GM12801 (cell line): ENCODE results near the gene TADA2B.

Experiments used
- TF ChIP-seq, protein P1 (sequence below): IDR thresholded peaks from one replicate; pipeline ENCODE4 v1.5.1; 2011; ENCODE audit warnings: control low read depth; ENCODE audit not compliant: insufficient read length; ENCODE audit errors: extremely low read depth

The TADA2B gene

GRCh38 chr4:7087036-7087435, 43.9 kb downstream of the TADA2B start:
- TF ChIP-seq, protein P1, sequence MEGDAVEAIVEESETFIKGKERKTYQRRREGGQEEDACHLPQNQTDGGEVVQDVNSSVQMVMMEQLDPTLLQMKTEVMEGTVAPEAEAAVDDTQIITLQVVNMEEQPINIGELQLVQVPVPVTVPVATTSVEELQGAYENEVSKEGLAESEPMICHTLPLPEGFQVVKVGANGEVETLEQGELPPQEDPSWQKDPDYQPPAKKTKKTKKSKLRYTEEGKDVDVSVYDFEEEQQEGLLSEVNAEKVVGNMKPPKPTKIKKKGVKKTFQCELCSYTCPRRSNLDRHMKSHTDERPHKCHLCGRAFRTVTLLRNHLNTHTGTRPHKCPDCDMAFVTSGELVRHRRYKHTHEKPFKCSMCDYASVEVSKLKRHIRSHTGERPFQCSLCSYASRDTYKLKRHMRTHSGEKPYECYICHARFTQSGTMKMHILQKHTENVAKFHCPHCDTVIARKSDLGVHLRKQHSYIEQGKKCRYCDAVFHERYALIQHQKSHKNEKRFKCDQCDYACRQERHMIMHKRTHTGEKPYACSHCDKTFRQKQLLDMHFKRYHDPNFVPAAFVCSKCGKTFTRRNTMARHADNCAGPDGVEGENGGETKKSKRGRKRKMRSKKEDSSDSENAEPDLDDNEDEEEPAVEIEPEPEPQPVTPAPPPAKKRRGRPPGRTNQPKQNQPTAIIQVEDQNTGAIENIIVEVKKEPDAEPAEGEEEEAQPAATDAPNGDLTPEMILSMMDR, result no peak

DNA sequence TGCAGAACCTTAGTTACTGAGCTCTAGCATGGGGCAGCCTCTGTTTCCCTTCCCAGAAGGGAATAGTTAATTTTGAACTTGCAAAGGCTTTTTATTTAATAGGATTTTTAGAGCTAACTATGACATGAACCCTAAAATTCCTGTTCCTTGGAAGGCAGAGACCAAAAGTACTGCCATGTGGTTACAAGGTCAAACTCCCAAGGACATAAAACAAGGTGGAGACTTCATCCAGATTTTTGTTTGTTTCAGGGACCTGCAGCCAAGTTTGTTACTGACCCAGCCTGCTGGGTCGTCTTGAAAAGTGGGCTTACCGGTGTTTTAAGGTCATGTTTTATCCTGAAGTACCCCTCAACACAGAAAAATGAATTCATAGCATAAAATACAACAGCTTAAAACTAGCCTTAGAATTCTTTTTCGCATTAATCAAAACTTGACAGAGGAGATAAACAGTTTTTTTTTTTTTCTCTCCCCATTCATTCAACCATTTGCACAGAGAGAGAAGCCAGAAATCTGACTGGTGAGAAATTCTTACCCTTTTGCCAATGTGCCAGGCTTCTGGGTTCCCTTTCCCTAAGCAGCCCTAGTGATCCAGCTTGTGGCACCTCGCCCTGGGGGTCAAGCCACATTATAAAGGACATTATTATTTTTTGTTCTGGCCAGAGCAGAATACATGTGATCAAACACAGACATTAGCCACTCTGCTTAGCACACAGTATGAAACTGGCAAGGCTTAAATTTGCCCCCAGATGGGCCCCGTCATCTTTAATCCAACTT, 46.2 kb downstream of the TADA2B start:
- TF ChIP-seq, protein P1, result no peak

DNA sequence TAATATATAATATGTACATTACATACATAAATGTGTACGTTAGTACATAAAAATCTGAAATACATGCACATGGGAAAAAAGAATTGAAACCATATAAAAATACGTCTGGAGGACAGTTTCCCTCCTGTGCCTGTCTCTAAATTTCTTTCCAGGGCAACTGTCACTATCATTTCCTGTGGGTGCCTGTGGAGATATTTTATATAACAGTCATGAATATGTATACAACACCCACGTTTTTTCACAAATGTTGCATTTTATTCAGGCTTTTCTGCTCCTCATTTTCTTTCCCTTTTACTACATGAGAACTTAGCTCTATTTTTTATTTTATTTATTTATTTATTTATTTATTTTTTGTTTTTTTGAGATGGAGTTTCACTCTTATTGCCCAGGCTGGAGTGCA, 48.9 kb downstream of the TADA2B start:
- TF ChIP-seq, protein P1, result no peak

DNA sequence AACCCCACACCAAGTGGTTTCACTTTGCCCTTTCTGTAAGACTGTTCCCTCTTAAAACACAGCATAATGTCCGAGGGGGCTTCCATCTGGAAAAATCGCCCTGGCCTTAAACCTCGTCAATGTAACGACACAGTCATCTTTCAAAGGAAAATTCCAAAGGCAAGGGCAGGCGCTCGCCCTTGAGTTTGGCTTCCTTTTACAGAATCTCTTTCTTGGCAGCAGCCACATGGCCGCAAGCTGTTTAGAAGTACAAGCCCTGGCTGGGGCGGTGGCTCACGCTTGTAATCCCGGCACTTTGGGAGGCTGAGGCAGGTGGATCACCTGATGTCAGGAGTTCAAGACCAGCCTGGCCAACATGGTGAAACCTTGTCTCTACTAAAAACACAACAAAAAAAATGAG, 51.7 kb downstream of the TADA2B start:
- TF ChIP-seq, protein P1, result no peak

DNA sequence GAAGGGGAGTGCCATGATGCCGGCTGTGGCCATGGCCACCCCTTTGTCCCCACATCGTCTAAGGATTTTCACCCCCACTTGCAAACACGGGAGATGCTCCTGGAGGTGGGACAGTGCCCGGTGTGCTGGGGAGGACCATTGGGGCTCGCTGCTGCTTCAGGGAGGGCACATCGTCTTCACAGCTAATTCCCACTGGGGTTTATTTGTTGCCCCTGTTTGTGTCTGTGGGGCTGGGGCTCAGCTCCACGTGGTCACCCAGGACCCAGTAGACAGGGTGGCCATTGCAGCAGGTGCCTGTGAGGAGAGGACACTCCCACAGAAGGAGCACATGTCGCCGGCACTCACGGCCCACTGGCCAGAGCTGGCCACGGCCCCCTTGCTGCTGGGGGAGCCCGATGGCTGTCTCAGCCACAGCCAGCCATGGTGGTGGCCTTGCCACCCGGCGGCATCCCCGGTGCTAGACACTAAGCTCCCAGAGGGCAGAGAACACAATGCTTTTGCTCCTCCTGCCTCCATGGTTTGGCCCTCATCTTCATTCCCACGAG, 52.5 kb downstream of the TADA2B start:
- TF ChIP-seq, protein P1, result no peak

GRCh38 chr4:7096236-7096635, 53.1 kb downstream of the TADA2B start:
- TF ChIP-seq, protein P1, result no peak

- TF ChIP-seq, protein P1, result no peak
Observed at GRCh38 chr4:7101692-7102515, 58.7 kb downstream of the TADA2B start.
